Smooth muscle cell (in vitro differentiated cells): ENCODE data around the gene ARAP2. TPM values are rescaled to one million over a fixed set of nuclear protein-coding genes. Genes with fewer than 3 reads are reported as not detected.

ENCODE experiments used
- DNase-seq: peaks from one replicate; lab custom pipeline; 2025; ENCODE audit not compliant: unreplicated experiment; lab: John Stamatoyannopoulos, UW
- H2AFZ ChIP-seq: fragments of 200-600 bp; sonication (generic); 2 replicates; pipeline ENCODE4 v1.6.0; 2016; ENCODE audit warnings: antibody characterized with exemption, low read depth, mild to moderate bottlenecking
- H3F3A ChIP-seq: fragments of 200-600 bp; sonication (generic); 2 replicates; pipeline ENCODE4 v1.6.0; 2017; ENCODE audit warnings: antibody characterized with exemption, low read depth
- H3K27ac ChIP-seq: fragments of 200-600 bp; sonication (generic); 2 replicates; pipeline ENCODE4 v1.5.1; 2016; ENCODE audit warnings: low read depth, mild to moderate bottlenecking
- H3K27me3 ChIP-seq: fragments of 200-600 bp; sonication (generic); 2 replicates; pipeline ENCODE4 v1.6.1; 2016; ENCODE audit warnings: low read depth, mild to moderate bottlenecking
- H3K36me3 ChIP-seq: fragments of 200-600 bp; sonication (generic); 2 replicates; pipeline ENCODE4 v1.5.1; 2016; ENCODE audit warnings: low read depth
- H3K4me1 ChIP-seq: fragments of 200-600 bp; sonication (generic); 2 replicates; pipeline ENCODE4 v1.5.1; 2016; ENCODE audit warnings: low read depth
- H3K4me2 ChIP-seq: fragments of 200-600 bp; sonication (generic); 2 replicates; pipeline ENCODE4 v1.6.0; 2016; ENCODE audit warnings: mild to moderate bottlenecking
- H3K4me3 ChIP-seq: fragments of 200-600 bp; sonication (generic); 2 replicates; pipeline ENCODE4 v1.5.1; 2016; ENCODE audit warnings: mild to moderate bottlenecking
- H3K79me2 ChIP-seq: fragments of 200-600 bp; sonication (generic); 2 replicates; pipeline ENCODE4 v1.6.0; 2016; ENCODE audit warnings: low read depth, mild to moderate bottlenecking
- H3K9ac ChIP-seq: fragments of 200-600 bp; sonication (generic); 2 replicates; pipeline ENCODE4 v1.6.0; 2016; ENCODE audit warnings: low read depth
- H3K9me3 ChIP-seq: fragments of 200-600 bp; sonication (generic); replicated peaks from 2 replicates; pipeline ENCODE4 v1.5.1; 2016; ENCODE audit warnings: low read depth
- H4K20me1 ChIP-seq: fragments of 200-600 bp; sonication (generic); 2 replicates; pipeline ENCODE4 v1.6.0; 2016; ENCODE audit warnings: low read depth
- WGBS: methylation state at CpG from one replicate; pipeline ENCODE4 v1.1.7; 2016; ENCODE audit warnings: low lambda C conversion rate; 5-methylcytosine and 5-hydroxymethylcytosine counted together
- polyA plus RNA-seq: library from polyadenylated mRNA; unstranded; fragments of >200 nt; fragmentation: Nextera tagmentation; extraction: Ambion mirVana; gene quantifications from 2 replicates; pipeline ENCODE4 v1.2.1, GENCODE V29; 2016
- total RNA-seq: library from RNA; depleted of rRNA; stranded (reverse); fragments of >200 nt; gene quantifications from 2 replicates; pipeline ENCODE4 v1.2.3, GENCODE V29; 2014
- TF ChIP-seq, protein P1 (sequence below): fragments of 200-600 bp; sonication (generic); IDR thresholded peaks from 2 replicates; pipeline ENCODE4 v1.5.1; 2017; ENCODE audit warnings: borderline replicate concordance, mild to moderate bottlenecking, antibody characterized with exemption; ENCODE audit not compliant: insufficient read depth, poor library complexity, severe bottlenecking

The ARAP2 gene
- total and polyA plus RNA-seq, 2 experiments from 2014 or later, result 1.2 to 17.9 TPM

DNA sequence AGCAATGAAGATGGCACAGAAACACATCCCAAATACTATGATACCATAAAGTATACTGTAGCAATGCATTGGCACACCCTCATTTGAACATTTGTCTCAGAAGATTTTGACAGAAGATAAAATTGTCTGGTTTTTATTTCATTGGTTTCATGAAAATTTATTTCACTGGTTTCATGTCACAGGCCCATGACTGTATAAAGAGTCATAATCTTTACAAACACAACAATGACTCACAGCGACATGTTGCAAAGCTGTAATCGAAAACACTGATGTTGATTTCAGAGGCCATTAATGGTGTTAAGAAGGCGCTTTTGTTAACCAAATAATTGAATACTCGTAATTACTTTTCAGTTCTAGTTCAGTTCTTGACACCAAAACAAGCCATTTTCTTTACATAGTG, 29.0 kb upstream of the ARAP2 start:
- no peaks in the 10 kb centered on the region for H3F3A ChIP-seq
- H3K27ac ChIP-seq, result no peak overlapping the region
- TF ChIP-seq, protein P1, sequence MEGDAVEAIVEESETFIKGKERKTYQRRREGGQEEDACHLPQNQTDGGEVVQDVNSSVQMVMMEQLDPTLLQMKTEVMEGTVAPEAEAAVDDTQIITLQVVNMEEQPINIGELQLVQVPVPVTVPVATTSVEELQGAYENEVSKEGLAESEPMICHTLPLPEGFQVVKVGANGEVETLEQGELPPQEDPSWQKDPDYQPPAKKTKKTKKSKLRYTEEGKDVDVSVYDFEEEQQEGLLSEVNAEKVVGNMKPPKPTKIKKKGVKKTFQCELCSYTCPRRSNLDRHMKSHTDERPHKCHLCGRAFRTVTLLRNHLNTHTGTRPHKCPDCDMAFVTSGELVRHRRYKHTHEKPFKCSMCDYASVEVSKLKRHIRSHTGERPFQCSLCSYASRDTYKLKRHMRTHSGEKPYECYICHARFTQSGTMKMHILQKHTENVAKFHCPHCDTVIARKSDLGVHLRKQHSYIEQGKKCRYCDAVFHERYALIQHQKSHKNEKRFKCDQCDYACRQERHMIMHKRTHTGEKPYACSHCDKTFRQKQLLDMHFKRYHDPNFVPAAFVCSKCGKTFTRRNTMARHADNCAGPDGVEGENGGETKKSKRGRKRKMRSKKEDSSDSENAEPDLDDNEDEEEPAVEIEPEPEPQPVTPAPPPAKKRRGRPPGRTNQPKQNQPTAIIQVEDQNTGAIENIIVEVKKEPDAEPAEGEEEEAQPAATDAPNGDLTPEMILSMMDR, result no peak
- no peak overlapping the region for H3K4me3 ChIP-seq
- no peak overlapping the region for H3K4me2 ChIP-seq
- no peaks in the 10 kb centered on the region for H3K27me3 ChIP-seq
- no peak overlapping the region for H3K9ac ChIP-seq
- H3K79me2 ChIP-seq, result no peaks in the 10 kb centered on the region
- no peaks in the 10 kb centered on the region for H3K36me3 ChIP-seq
- no peak for DNase-seq
- no peaks in the 10 kb centered on the region for H3K9me3 ChIP-seq
- no peaks in the 10 kb centered on the region for H4K20me1 ChIP-seq
- H3K4me1 ChIP-seq, result no peaks in the 10 kb centered on the region
- WGBS, result 86% methylated on average over 4 of the region's 4 CpGs
- no peak overlapping the region for H2AFZ ChIP-seq

GRCh38 chr4:36269533-36270173, 25.3 kb upstream of the ARAP2 start:
- no peaks in the 10 kb centered on the region for H3F3A ChIP-seq
- no peak overlapping the region for H2AFZ ChIP-seq
- TF ChIP-seq, protein P1, result no peak
- H3K4me2 ChIP-seq, result no peak overlapping the region
- H3K9me3 ChIP-seq, result no peaks in the 10 kb centered on the region
- no peak overlapping the region for H3K9ac ChIP-seq
- no peak for DNase-seq
- 91% methylated on average over 5 of the region's 5 CpGs for WGBS
- H3K27ac ChIP-seq, result no peak overlapping the region
- no peaks in the 10 kb centered on the region for H3K27me3 ChIP-seq
- H3K36me3 ChIP-seq, result no peaks in the 10 kb centered on the region
- H3K4me3 ChIP-seq, result no peak overlapping the region
- H3K4me1 ChIP-seq, result no peaks in the 10 kb centered on the region
- no peaks in the 10 kb centered on the region for H3K79me2 ChIP-seq
- H4K20me1 ChIP-seq, result no peaks in the 10 kb centered on the region

- Histone ChIP-seq H3K79me2 (no peaks in the 10 kb centered on the region), H2AFZ (no peak overlapping the region), H3K27ac (no peak overlapping the region), H3K9ac (no peak overlapping the region), H3K4me2 (no peak overlapping the region), H4K20me1 (no peaks in the 10 kb centered on the region), H3K4me1 (no peaks in the 10 kb centered on the region), H3K27me3 (no peaks in the 10 kb centered on the region), H3K9me3 (no peaks in the 10 kb centered on the region), H3F3A (no peaks in the 10 kb centered on the region), H3K4me3 (no peak overlapping the region), H3K36me3 (no peaks in the 10 kb centered on the region)
- DNase-seq, result no peak
- TF ChIP-seq, protein P1, result no peak
- whole genome bisulfite sequencing, result 88% methylated on average over 4 of the region's 4 CpGs
These were observed 24.8 kb upstream of the ARAP2 start for GRCh38 chr4:36269101-36269500.
